ENCODE measurements around the gene FARSB. TPM values are rescaled to one million over a fixed set of nuclear protein-coding genes. Genes with fewer than 3 reads are reported as not detected.

The FARSB gene
- total and polyA plus RNA-seq, 4 donors, result 9.5 to 17.0 (median 15.5) TPM

GRCh38 chr2:222690564-222691200 is 34.8 kb upstream of the FARSB start:
- Histone ChIP-seq H3K4me3 (no peak overlapping the region), H3K4me1 (ENCODE audit: control insufficient read depth in 5 of 5, insufficient read depth in 5 of 5, low read length in 5 of 5) (peaks cover 0 to 8% (median 0%) of the 10 kb centered on the region in 5 donors), H3K36me3 (ENCODE audit: control insufficient read depth in 4 of 4, insufficient read depth in 4 of 4, low read length in 4 of 4) (no peaks in the 10 kb centered on the region), H3K27ac (ENCODE audit: low read depth in 1 of 2, low read length in 1 of 2) (no peak overlapping the region), H3K27me3 (ENCODE audit: control insufficient read depth in 3 of 3, insufficient read depth in 3 of 3, low read length in 2 of 3) (no peaks in the 10 kb centered on the region), H3K9me3 (ENCODE audit: control insufficient read depth in 4 of 4, insufficient read depth in 3 of 4, low read length in 3 of 4) (no peaks in the 10 kb centered on the region), H3K9ac (ENCODE audit: insufficient read depth in 1 of 2, low read length in 2 of 2) (no peak overlapping the region)
- peak; percentile 82 to 88 (median 84) for DNase-seq
- TF ChIP-seq CTCF (IDR thresholded peaks at IDR 0.05; ENCODE audit: control extremely low read depth, extremely low read depth), result peak; percentile 85
- peak; percentile 93 for ATAC-seq (ENCODE audit: insufficient read depth, low FRiP score)
- WGBS, 2 donors, result 29 to 33% methylated on average over 10 of the region's 10 CpGs

- ATAC-seq (ENCODE audit: insufficient read depth, low FRiP score), result no peak
- H3K27me3 ChIP-seq (ENCODE audit: control insufficient read depth in 3 of 3, insufficient read depth in 3 of 3, low read length in 2 of 3), result no peaks in the 10 kb centered on the region
Measured at GRCh38 chr2:222689322-222689721, 33.4 kb upstream of the FARSB start.

DNA sequence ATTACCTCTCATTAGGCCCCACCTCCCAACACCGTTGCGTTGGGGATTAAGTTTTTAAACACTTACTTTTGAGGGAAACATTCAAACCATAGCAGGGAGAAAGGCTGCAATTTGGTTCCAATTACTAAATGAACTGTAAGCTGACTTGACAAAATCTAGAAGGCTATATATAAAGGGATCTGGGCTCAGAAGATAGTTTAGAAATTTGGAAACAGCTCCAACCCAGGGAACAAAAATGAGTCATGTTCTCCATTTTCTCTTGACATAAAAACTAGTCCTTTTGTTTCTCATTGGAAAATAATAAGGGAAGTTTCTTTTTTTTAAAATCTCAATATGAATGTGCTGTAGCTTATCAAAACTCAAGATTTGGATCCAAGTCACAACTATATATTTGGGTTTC is 33.0 kb upstream of the FARSB start:
- no peak for TF ChIP-seq CTCF (IDR thresholded peaks at IDR 0.05; ENCODE audit: control extremely low read depth, extremely low read depth)

More at GRCh38 chr2:222689322-222689721, 33.4 kb upstream of the FARSB start:
- H3K4me3 ChIP-seq, result no peak overlapping the region
- no peaks in the 10 kb centered on the region for H3K36me3 ChIP-seq (ENCODE audit: control insufficient read depth in 4 of 4, insufficient read depth in 4 of 4, low read length in 4 of 4)
- DNase-seq, result no peak
- peaks cover 0 to 8% (median 0%) of the 10 kb centered on the region in 5 donors for H3K4me1 ChIP-seq (ENCODE audit: control insufficient read depth in 5 of 5, insufficient read depth in 5 of 5, low read length in 5 of 5)
- H3K9me3 ChIP-seq (ENCODE audit: control insufficient read depth in 4 of 4, insufficient read depth in 3 of 4, low read length in 3 of 4), result no peaks in the 10 kb centered on the region
- H3K27ac ChIP-seq (ENCODE audit: low read depth in 1 of 2, low read length in 1 of 2), result no peak overlapping the region
- TF ChIP-seq CTCF (IDR thresholded peaks at IDR 0.05; ENCODE audit: control extremely low read depth, extremely low read depth), result no peak
- H3K9ac ChIP-seq (ENCODE audit: insufficient read depth in 1 of 2, low read length in 2 of 2), result no peak overlapping the region
- 52 to 73% methylated on average over 2 of the region's 2 CpGs for WGBS, 2 donors

More for the DNA sequence above, 33.0 kb upstream of the FARSB start:
- H3K36me3 ChIP-seq (ENCODE audit: control insufficient read depth in 4 of 4, insufficient read depth in 4 of 4, low read length in 4 of 4), result no peaks in the 10 kb centered on the region
- H3K4me1 ChIP-seq (ENCODE audit: control insufficient read depth in 5 of 5, insufficient read depth in 5 of 5, low read length in 5 of 5), result peaks cover 0 to 8% (median 0%) of the 10 kb centered on the region in 5 donors
- DNase-seq, result no peak
- 82% methylated on average over 2 of the region's 2 CpGs for WGBS, 2 donors
- no peak overlapping the region for H3K9ac ChIP-seq (ENCODE audit: insufficient read depth in 1 of 2, low read length in 2 of 2)
- H3K27ac ChIP-seq (ENCODE audit: low read depth in 1 of 2, low read length in 1 of 2), result no peak overlapping the region
- H3K4me3 ChIP-seq, result no peak overlapping the region
- H3K9me3 ChIP-seq (ENCODE audit: control insufficient read depth in 4 of 4, insufficient read depth in 3 of 4, low read length in 3 of 4), result no peaks in the 10 kb centered on the region
- no peak for ATAC-seq (ENCODE audit: insufficient read depth, low FRiP score)
- H3K27me3 ChIP-seq (ENCODE audit: control insufficient read depth in 3 of 3, insufficient read depth in 3 of 3, low read length in 2 of 3), result no peaks in the 10 kb centered on the region
